ENCODE measurements around the gene LTBP1.

LTBP1 gene

DNA sequence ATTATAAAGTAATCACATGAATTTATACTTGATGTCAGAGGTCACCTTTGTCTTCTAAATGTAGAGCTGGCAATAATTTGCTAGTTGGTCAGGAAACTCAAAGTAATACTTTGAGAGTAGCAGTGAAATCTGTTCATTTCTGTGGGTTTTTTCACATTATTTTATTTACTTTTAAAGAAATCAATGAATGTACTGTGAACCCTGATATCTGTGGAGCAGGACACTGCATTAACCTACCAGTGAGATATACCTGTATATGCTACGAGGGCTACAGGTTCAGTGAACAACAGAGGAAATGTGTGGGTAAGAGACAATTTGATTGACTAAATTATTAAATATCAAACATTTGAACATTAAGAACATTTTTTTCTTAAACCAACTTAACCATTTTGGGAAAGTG lies 326.7 kb downstream of the LTBP1 start:
- TF ChIP-seq YY1 (IDR thresholded peaks at IDR 0.05; ENCODE audit: low read depth) (no peak), CEBPB (IDR thresholded peaks at IDR 0.05) (no peak), FOXM1 (IDR thresholded peaks at IDR 0.05; ENCODE audit: borderline replicate concordance, low read depth) (no peak), CREB1 (IDR thresholded peaks at IDR 0.05; ENCODE audit: low read depth) (no peak), NFIC (IDR thresholded peaks at IDR 0.05) (no peak), RAD21 (IDR thresholded peaks at IDR 0.05; ENCODE audit: low read depth) (no peak), EP300 (IDR thresholded peaks at IDR 0.05; ENCODE audit: borderline replicate concordance) (no peak)
- TF ChIP-seq, protein P1, sequence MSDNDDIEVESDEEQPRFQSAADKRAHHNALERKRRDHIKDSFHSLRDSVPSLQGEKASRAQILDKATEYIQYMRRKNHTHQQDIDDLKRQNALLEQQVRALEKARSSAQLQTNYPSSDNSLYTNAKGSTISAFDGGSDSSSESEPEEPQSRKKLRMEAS (IDR thresholded peaks at IDR 0.05), result no peak

DNA sequence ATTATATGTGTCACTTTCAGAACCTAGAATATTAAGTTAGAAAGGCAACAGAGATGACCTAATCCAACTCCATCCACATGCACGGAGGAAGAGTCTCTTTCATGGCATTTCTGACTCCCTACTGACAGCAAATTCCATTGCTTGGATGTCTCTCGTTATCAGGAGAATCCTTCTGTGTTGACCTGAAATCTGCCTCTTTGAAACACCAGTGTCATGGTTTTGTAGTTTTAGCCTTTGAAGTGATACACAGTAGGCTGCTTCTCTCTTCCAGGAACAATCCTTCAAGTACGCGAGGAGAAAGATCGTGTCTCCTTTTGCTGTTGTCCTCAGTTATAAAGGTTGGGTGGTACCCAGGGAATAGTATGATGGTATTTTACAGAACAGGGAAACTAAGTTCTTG lies 327.8 kb downstream of the LTBP1 start:
- TF ChIP-seq EP300 (IDR thresholded peaks at IDR 0.05; ENCODE audit: borderline replicate concordance) (no peak), FOXM1 (IDR thresholded peaks at IDR 0.05; ENCODE audit: borderline replicate concordance, low read depth) (no peak), CEBPB (IDR thresholded peaks at IDR 0.05) (no peak), ZBTB7A (IDR thresholded peaks at IDR 0.05; ENCODE audit: low read depth) (no peak), NFIC (IDR thresholded peaks at IDR 0.05) (no peak), CREB1 (IDR thresholded peaks at IDR 0.05; ENCODE audit: low read depth) (no peak)
- TF ChIP-seq, protein P2, sequence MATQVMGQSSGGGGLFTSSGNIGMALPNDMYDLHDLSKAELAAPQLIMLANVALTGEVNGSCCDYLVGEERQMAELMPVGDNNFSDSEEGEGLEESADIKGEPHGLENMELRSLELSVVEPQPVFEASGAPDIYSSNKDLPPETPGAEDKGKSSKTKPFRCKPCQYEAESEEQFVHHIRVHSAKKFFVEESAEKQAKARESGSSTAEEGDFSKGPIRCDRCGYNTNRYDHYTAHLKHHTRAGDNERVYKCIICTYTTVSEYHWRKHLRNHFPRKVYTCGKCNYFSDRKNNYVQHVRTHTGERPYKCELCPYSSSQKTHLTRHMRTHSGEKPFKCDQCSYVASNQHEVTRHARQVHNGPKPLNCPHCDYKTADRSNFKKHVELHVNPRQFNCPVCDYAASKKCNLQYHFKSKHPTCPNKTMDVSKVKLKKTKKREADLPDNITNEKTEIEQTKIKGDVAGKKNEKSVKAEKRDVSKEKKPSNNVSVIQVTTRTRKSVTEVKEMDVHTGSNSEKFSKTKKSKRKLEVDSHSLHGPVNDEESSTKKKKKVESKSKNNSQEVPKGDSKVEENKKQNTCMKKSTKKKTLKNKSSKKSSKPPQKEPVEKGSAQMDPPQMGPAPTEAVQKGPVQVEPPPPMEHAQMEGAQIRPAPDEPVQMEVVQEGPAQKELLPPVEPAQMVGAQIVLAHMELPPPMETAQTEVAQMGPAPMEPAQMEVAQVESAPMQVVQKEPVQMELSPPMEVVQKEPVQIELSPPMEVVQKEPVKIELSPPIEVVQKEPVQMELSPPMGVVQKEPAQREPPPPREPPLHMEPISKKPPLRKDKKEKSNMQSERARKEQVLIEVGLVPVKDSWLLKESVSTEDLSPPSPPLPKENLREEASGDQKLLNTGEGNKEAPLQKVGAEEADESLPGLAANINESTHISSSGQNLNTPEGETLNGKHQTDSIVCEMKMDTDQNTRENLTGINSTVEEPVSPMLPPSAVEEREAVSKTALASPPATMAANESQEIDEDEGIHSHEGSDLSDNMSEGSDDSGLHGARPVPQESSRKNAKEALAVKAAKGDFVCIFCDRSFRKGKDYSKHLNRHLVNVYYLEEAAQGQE (IDR thresholded peaks at IDR 0.05; ENCODE audit: low read depth), result no peak
- TF ChIP-seq, protein P1 (IDR thresholded peaks at IDR 0.05), result no peak
- TF ChIP-seq, protein P3, sequence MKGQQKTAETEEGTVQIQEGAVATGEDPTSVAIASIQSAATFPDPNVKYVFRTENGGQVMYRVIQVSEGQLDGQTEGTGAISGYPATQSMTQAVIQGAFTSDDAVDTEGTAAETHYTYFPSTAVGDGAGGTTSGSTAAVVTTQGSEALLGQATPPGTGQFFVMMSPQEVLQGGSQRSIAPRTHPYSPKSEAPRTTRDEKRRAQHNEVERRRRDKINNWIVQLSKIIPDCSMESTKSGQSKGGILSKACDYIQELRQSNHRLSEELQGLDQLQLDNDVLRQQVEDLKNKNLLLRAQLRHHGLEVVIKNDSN (IDR thresholded peaks at IDR 0.05), result no peak

DNA sequence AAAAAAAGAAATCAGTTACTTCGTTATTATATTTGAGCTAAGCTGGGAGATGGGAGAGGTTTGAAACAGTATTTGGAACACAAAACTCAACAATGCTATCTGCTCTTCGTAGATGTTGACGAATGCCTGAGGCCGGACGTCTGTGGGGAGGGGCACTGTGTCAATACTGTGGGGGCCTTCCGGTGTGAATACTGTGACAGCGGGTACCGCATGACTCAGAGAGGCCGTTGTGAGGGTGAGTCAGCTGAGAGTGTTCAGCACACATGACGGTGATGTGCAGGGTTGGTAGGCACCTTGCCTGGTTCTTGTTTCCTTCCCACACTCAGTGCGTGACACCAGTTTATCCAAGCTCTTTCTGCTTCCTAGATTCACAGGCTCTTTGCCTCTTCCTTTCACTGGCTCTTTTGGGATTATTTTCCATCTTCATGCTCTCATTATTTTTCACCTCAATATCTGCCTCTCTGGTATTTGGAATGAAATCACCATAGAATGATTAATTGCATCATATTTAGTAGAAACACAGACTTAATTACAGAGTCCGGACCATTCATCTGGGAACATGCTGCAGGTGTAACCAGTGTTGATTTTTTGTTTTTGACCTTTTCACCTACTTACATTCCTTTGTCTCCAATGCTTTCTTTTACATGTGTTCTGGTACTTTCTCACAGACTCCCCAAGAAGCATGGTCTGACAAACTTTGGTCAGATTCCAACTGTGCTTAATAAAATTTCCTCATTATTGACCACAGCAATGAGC lies 329.1 kb downstream of the LTBP1 start:
- no peak for TF ChIP-seq CREB1 (IDR thresholded peaks at IDR 0.05; ENCODE audit: low read depth)
- TF ChIP-seq, protein P1 (IDR thresholded peaks at IDR 0.05), result no peak

- TF ChIP-seq ZBTB7A (IDR thresholded peaks at IDR 0.05; ENCODE audit: low read depth), result no peak
- no peak for TF ChIP-seq CREB1 (IDR thresholded peaks at IDR 0.05; ENCODE audit: low read depth)
- TF ChIP-seq FOXM1 (IDR thresholded peaks at IDR 0.05; ENCODE audit: borderline replicate concordance, low read depth), result no peak
- TF ChIP-seq TEAD4 (IDR thresholded peaks at IDR 0.05), result no peak
- no peak for TF ChIP-seq TCF12 (IDR thresholded peaks at IDR 0.05; ENCODE audit: low read depth)
- TF ChIP-seq RAD21 (IDR thresholded peaks at IDR 0.05; ENCODE audit: low read depth), result no peak
- TF ChIP-seq, protein P3 (IDR thresholded peaks at IDR 0.05), result no peak
- no peak for TF ChIP-seq EGR1 (IDR thresholded peaks at IDR 0.05)
- no peak for TF ChIP-seq CEBPB (IDR thresholded peaks at IDR 0.05)
Measured at GRCh38 chr2:33277002-33277426, 330.3 kb downstream of the LTBP1 start.

- TF ChIP-seq CEBPB (IDR thresholded peaks at IDR 0.05), result no peak
- TF ChIP-seq CREB1 (IDR thresholded peaks at IDR 0.05; ENCODE audit: low read depth), result no peak
- TF ChIP-seq TCF12 (IDR thresholded peaks at IDR 0.05; ENCODE audit: low read depth), result no peak
- TF ChIP-seq NFIC (IDR thresholded peaks at IDR 0.05), result no peak
- TF ChIP-seq FOXM1 (IDR thresholded peaks at IDR 0.05; ENCODE audit: borderline replicate concordance, low read depth), result no peak
- no peak for TF ChIP-seq TAF1 (IDR thresholded peaks at IDR 0.05; ENCODE audit: low read depth)
Measured at GRCh38 chr2:33278245-33278943, 331.6 kb downstream of the LTBP1 start.

DNA sequence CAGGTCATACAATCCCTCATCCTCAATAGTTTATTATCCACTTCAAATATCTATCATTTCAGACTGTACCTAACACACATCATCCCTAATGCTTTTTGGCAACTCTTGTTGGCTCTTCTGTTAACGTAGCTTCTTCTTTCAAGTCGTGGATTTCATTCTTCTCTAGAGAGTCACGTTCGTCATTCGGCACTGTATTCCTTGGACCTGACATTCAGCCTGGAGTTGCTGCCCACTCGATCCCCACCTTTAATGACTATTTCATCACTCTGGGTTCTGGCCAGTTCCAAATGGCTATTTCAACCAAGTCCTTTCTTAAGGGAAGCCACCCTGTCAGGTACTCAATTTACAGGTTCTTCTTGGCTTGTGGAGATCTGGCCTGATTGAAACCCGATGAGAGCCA lies 337.5 kb downstream of the LTBP1 start:
- TF ChIP-seq TEAD4 (IDR thresholded peaks at IDR 0.05) (no peak), TAF1 (IDR thresholded peaks at IDR 0.05; ENCODE audit: low read depth) (no peak), NFIC (IDR thresholded peaks at IDR 0.05) (no peak), CREB1 (IDR thresholded peaks at IDR 0.05; ENCODE audit: low read depth) (no peak), FOXM1 (IDR thresholded peaks at IDR 0.05; ENCODE audit: borderline replicate concordance, low read depth) (no peak), EGR1 (IDR thresholded peaks at IDR 0.05) (no peak), RAD21 (IDR thresholded peaks at IDR 0.05; ENCODE audit: low read depth) (no peak), EP300 (IDR thresholded peaks at IDR 0.05; ENCODE audit: borderline replicate concordance) (no peak), YY1 (IDR thresholded peaks at IDR 0.05; ENCODE audit: low read depth) (no peak), CEBPB (IDR thresholded peaks at IDR 0.05) (no peak), TCF12 (IDR thresholded peaks at IDR 0.05; ENCODE audit: low read depth) (no peak), ZBTB7A (IDR thresholded peaks at IDR 0.05; ENCODE audit: low read depth) (no peak)
- TF ChIP-seq, protein P3 (IDR thresholded peaks at IDR 0.05), result no peak
- TF ChIP-seq, protein P1 (IDR thresholded peaks at IDR 0.05), result no peak
- TF ChIP-seq, protein P2 (IDR thresholded peaks at IDR 0.05; ENCODE audit: low read depth), result no peak

Data from Ishikawa (cell line).